Daoy (cell line): ENCODE results near the gene NEDD4. TPM values are rescaled to one million over a fixed set of nuclear protein-coding genes. Genes with fewer than 3 reads are reported as not detected.
A peak's percentile ranks its signal among the peaks of the same experiment; 100 is the strongest.
"Not testable (repeated sequence)": the region's sequence is repeated elsewhere in the genome, so short reads cannot be mapped to it uniquely, and the experiment has no call there.

Experiments used
- DNase-seq: peaks from one replicate; pipeline ENCODE4 v3.0.0-alpha.2; 2015; ENCODE audit warnings: low read depth
- total RNA-seq: library from RNA; depleted of rRNA; stranded (reverse); fragments of >200 nt; shearing (Covaris generic); gene quantifications from 2 replicates; pipeline ENCODE4 v1.2.3, GENCODE V29; 2014

Gene NEDD4
- total RNA-seq, 1 experiment from 2014 or later = 27.9 TPM

- DNase-seq = not testable (repeated sequence)
Measured at GRCh38 chr15:56006371-56006770, 13.0 kb upstream of the NEDD4 start.

- DNase-seq = not testable (repeated sequence)
Measured at GRCh38 chr15:56004281-56004680, 10.9 kb upstream of the NEDD4 start.

GRCh38 chr15:56003777-56004176 is 10.4 kb upstream of the NEDD4 start:
- DNase-seq = not testable (repeated sequence)

GRCh38 chr15:56003277-56003676 is 9.9 kb upstream of the NEDD4 start:
- not testable (repeated sequence) for DNase-seq

- DNase-seq = no peak
Measured at GRCh38 chr15:56001471-56002078, 8.2 kb upstream of the NEDD4 start.

- peak; percentile 45 for DNase-seq
Measured at GRCh38 chr15:55999658-56000057, 6.2 kb upstream of the NEDD4 start.

- DNase-seq = no peak
Measured at GRCh38 chr15:55998478-55998877, 5.1 kb upstream of the NEDD4 start.

GRCh38 chr15:55993804-55994560 is 570 bp upstream of the NEDD4 start:
- peak; percentile 64 for DNase-seq

GRCh38 chr15:55992769-55993110 is 672 bp downstream of the NEDD4 start:
- no peak for DNase-seq

GRCh38 chr15:55991802-55992768 is 1.3 kb downstream of the NEDD4 start:
- DNase-seq = no peak

GRCh38 chr15:55990998-55991397 is 2.4 kb downstream of the NEDD4 start:
- DNase-seq = no peak

- DNase-seq = no peak
Measured at GRCh38 chr15:55990516-55990915, 2.9 kb downstream of the NEDD4 start.

GRCh38 chr15:55989383-55989782 is 4.0 kb downstream of the NEDD4 start:
- DNase-seq = no peak

GRCh38 chr15:55981582-55982249 is 11.7 kb downstream of the NEDD4 start:
- DNase-seq = no peak

- no peak for DNase-seq
Measured at GRCh38 chr15:55980511-55980910, 12.9 kb downstream of the NEDD4 start.

GRCh38 chr15:55977231-55977630 is 16.2 kb downstream of the NEDD4 start:
- no peak for DNase-seq

- DNase-seq = no peak
Measured at GRCh38 chr15:55970286-55970685, 23.1 kb downstream of the NEDD4 start.

GRCh38 chr15:55969582-55969981 is 23.8 kb downstream of the NEDD4 start:
- no peak for DNase-seq

GRCh38 chr15:55968923-55969322 is 24.5 kb downstream of the NEDD4 start:
- no peak for DNase-seq

GRCh38 chr15:55965091-55965490 is 28.3 kb downstream of the NEDD4 start:
- DNase-seq = no peak

- no peak for DNase-seq
Measured at GRCh38 chr15:55960946-55961345, 32.5 kb downstream of the NEDD4 start.
